Limb (tissue), 2 donors: ENCODE data around the gene RABGAP1L.
"Not testable (repeated sequence)": the region's sequence is repeated elsewhere in the genome, so short reads cannot be mapped to it uniquely, and the experiment has no call there.

Experiments used
- DNase-seq, 2 donors: peaks; one replicate each; pipeline ENCODE4 v3.0.0-alpha.2; 2016; ENCODE audit errors: extremely low spot score in 2 of 2

The RABGAP1L gene

DNA sequence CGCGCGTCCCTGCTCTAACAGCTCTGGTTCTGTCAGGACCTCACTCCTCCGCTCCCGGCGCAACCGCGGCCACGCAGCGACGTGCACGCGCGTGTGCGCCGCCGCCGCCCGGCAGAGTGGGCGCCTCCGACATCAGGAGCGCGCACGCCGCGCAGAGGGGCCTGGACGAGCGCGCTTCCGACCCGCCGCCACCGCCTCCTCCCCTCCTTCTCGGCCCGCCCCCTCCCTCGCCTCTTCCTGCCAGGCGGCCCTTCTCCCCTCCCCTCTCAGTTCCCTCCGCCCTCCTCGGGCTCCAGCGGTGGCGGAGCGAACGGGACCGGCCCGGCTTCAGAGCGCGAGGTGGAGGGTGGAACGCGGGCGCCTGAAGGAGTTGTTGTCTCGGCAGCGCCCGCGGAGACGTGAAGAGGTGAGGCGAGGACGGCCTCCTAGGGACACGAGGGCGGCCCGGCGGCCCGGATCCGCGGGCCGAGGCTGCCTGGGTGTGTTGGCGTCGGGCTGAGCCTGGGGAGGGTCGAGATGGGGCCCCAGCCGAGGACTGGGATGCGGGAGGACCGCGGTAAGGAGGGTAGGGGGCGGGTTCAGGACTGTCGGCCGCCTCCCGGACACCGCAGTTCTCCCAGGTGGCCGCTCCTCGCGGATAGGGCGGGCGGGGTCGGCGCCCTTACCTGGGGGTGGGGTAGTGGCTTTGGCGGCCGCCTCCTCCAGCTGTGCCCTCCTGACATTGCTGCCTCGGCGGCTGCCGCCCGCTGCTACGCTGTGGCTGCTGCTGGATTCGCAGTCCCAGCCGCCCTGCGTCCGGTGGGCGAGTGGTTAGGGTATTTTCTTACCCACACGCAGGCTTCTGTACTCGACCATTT is at the start of gene RABGAP1L:
Gene RABGAP1L, plus strand, starts transcription at position 269 of the 857 bp plus-strand sequence.
- DNase-seq, result peak; percentile 95 to 98

DNA sequence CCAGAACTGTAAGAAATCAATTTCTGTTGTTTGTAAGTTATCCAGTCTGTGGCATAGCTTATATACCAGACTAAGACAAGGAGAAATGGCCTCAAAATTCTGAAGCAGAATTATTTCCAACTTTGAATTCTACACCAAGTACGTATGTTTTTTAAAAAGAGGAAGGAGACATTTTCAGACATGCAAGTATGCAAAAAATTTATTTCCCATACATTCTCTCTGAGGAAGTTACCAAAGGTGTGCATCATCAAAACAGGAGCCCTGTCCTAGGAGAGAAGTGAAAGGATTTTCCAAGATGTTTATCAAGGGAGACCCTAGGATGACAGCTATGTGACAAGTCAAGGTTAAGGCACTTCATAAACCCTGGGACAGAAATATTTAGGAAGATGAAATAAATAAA is 49.3 kb upstream of the RABGAP1L start:
- DNase-seq, result no peak

DNA sequence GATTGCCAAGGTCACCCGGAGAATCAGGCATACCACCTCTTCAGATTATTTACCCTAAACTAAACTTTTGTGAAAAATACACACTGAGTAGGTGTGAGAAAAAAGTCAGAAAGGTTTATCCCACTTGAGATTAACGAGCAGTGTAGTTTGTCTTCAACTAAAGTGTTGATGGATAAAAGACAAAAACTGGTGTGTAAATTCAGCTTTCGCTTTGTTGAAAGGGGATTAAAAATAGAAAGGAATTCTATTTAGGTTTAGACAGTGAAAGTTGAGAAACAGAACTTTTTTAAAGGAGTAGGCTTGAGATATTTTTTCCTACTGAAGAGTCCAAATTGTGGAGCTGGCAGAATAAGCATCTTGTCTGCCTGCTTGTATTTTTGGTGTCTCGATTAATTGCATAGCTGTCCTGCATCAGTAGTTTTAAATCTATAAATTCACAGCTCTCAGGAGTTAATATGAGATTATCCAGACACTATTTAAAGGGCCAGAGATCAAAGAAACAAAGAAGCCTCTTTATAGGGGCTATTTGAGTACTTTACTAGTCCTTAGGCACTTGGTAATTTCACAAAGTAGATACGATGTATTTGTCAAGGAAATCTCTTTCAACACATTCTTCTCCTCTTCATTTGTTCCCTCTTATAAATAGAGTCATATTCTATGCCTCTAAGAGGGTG is 46.7 kb upstream of the RABGAP1L start:
- no peak for DNase-seq

DNA sequence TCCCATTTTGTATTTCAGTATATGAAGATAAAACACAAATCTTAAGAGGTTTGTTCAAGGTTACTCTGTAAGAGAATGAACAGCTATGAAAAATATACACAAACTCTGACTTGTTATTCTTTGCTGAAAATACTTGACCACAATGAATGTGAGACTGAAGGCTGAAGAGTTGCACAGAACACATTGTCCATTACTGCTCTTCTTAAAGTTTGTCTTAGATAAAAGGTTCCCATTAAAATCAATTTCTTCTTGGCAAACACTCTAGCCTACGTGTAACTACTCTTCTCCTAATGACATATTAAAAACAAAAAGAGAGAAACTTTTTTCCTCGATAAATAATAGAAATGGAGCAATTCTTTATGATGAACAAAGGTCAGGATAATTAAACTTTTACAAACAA is 45.2 kb upstream of the RABGAP1L start:
- DNase-seq, result no peak

DNA sequence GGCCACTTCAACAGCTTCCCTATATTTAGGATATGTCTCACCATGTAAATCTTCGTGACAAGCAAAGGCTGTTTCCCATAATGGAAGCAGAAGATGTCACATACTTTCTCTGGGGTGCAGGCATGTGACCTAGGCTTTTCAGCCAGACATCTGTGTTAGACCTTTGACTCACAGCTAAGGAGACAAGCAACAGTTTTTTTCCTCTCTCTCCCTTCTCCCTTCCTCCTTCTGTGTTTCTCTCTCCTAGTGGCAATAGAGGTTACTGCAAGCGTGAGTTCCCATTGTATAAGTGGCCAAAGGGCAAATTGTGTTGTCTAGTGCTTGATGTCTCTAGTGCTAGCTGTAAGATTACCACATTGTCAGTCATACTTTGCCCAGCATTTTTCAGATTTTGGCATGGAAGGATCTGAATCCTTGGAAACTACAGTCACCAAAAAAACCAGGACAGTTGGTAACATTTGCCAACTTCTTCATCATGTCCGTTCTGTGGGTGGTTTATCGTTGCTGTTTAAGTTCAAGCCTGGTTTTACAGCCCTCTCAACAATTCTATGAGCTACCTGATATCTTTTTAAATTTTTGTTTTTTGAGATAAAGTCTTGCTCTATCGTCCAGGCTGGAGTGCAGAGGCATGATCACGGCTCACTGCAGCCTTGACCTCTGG is 44.4 kb upstream of the RABGAP1L start:
- no peak for DNase-seq

DNA sequence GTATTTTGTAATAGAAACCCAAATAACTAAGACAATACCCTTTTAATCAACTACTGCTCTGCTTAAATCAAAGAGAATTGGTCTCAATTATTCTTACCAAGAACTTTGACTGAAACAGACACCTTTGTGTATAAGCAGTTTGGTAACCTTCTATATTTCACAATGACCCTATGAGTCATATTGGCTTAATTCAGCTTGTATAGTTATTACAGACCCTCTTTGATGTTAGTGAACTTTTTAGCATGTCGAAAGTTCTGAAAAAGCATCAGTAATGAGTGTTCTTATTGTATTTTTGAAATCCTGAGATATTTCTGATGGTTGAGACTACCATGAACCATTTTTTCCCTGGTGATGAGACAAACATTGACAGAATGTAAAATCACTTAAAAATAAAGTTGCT is 43.3 kb upstream of the RABGAP1L start:
- no peak for DNase-seq

DNA sequence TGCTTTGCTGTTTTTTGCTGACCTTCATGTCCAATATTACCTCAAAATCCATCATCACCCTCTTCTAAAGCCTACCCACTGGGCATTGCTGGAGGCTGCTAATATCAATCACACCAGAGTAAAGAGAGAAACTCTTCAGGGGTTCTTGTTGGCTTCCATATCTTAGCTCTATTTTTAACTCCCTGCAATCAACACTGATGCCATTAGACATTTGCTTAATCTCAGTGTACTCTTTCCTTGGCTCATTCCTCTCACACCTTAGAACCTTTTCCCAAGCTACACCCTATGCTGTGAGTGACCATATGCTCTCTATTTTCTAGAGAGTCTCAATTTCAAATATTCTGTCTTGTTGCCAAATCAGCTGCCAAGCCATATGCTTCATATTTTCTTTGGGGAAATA is 40.6 kb upstream of the RABGAP1L start:
- DNase-seq, result no peak

DNA sequence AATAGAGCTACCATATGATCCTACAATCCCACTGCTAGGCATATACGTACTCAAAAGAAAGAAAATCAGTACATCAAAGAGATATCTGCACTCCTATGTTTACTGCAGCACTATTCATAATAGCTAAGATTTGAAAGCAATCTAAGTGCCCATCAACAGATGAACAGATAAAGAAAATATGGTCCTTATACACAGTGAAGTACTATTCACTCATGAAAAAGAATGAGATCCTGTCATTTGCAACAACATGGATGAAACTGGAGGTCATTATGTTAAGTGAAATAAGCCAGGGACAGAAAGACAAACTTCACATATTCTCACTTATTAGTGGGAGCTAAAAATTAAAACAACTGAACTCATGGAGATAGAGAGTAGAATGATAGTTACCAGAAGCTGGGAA is 37.0 kb upstream of the RABGAP1L start:
- DNase-seq, result not testable (repeated sequence)

DNA sequence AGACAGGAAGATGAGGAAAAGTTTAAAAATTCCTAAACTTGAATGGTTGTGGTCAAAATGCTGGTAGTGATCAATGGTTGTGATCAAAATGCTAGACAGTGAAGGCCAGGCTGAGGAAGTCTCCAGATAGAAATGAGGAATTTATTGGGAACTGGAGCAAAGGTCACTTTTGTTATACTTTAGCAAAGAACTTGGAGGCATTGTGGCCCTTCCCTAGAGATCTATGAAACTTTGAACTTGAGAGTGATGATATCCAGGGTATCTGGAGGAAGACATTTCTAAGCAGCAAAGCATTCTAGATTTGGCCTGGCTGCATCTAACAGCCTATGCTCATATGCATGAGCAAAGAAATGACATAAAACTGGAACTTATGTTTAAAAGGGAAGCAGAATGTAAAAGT is 35.5 kb upstream of the RABGAP1L start:
- DNase-seq, result no peak

DNA sequence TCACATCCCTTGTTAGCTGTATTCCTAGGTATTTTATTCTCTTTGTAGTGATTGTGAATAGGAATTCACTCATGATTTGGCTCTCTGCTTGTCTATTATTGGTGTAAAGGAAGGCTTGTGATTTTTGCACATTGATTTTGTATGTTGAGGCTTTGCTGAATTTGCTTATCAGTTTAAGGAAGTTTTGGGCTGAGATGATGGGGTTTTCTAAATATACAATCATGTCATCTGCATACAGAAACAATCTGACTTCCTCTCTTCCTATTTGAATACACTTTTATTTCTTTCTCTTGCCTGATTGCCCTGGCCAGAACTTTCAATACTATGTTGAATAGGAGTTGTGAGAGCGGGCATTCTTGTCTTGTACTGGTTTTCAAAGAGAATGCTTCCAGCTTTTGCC is 32.1 kb upstream of the RABGAP1L start:
- not testable (repeated sequence) for DNase-seq

DNA sequence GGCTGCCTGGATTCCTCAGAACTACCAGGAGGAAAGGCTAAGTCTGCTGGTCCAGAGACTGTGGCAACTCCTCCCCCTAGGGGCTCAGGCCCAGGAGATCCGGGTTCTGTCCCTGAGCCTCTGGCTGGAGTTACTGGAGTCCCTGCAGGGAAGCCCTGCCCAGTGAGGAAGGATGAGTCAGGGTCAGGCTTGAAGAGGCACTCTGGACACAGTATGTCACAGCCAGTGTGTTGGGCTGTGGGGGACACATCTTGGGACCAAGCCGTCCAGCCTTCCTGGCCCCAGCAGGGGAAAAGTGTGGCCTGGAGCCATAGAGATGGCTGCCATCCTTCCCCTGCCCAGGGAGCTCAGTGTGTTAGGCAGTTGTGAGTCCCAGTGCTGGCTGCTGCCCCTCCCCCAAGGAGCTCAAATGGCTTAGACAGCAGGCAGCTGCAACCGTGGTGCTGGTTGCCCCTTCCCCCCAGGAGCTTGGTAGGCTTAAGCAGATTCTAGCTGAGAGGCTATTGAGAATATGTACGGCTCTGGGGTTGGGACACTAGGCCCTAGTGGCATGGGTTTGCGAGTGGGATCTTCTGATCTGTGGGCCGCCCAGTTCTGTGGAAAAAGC is 28.2 kb upstream of the RABGAP1L start:
- no peak for DNase-seq

DNA sequence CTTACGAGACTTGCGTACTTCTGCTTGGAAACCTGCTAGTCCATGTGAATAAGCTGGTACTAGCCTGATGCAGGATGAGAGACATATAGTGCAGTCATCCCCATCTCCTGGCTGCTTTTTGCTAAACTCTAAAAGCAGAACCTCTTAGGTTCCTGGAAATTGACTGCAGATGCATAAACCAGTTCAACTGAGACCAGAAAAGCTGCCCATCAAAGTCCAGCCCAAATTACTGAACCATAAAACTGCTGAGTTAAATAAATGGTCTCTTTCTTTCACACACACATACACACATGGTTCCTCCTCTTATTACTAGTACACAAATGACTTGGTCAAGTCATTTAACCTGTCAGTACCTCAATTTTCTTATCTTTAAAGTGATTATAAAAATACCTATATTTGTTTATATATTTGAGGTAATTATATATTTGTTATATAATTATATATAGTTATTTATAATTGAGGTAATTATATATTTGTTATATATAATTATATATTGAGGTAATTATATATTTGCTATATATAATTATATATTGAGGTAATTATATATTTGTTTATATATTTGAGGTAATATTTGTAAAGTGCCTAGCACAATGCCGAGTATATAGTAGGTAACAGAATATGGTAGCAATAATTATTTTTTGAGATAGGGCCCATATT is 25.2 kb upstream of the RABGAP1L start:
- DNase-seq, result no peak

DNA sequence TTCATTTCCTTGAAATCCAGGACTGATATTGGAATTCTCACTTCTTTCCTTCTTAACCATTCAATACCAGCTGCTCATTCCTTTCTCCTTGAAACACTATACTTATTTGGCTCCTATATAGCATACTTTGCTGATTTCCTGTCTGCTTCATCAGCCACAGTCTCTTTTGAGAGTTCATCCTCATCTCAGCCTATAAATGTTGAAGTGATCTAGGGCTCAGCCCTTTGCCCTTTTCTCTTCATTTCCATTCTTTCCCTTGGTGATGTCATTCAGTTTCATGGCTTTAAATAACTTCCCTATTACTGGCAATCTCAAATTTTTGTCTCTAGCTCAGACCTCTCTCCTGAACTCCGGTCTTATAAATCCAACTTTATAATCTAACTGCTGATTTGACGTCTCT is 24.1 kb upstream of the RABGAP1L start:
- no peak for DNase-seq

DNA sequence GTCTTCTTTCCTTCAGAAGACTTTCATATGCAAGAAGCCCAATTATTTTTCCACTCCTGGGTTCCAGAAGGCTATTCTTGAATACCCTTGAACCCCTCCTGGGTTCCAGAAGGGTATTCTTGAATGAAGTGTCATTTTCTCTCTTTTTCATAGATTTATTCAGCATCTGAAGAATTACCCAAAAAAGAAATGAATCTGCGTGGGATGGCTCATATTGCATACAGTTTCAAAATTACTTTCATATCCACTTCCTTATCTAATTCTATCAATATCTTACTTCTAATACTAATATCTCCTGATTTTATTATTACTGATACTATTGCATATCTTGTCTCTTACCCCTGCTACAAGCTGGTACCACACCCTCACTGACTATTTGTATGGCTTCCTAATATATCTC is 22.6 kb upstream of the RABGAP1L start:
- DNase-seq, result no peak

DNA sequence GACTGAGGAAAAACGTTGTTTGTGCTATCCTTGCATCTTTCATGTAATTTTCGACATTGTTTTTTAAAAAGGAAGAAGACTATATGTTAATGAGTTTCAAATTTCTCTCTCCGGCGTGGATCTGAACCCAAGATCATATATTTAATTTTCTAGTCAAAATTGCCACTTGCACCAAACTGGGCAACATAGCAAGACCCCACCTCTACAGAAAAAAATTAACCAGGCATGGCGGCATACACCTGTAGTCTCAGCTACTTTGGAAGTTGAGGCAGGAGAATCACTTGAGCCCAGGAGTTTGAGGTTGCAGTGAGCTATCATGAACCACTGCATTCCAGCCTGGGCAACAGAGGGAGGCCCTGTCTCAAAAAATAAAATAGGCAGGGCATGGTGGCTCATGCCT is 16.5 kb upstream of the RABGAP1L start:
- no peak for DNase-seq

DNA sequence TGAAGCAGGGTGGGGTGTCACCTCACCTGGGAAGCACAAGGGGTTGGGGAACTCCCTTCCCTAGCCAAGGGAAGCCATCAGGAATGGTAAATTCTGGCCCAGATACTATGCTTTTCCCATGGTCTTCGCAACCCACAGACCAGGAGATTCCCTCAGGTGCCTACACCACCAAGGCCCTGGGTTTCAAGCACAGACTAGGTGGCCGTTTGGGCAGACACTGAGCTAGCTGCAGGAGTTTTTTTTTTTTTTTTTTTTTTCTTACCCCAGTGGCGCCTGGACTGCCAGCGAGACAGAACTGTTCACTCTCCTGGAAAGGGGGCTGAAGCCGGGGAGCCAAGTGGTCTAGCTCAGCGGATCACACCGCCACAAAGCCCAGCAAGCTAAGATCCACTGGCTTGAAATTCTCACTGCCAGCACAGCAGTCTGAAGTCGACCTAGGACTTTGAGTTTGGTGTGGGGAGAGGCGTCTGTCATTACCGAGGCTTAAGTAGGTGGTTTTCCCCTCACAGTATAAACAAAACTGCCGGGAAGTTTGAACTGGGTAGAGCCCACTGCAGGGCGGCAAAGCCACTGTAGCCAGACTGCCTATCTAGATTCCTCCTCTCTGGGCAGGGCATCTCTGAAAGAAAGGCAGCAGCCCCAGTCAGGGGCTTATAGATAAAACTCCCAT is 15.5 kb upstream of the RABGAP1L start:
- not testable (repeated sequence) for DNase-seq

DNA sequence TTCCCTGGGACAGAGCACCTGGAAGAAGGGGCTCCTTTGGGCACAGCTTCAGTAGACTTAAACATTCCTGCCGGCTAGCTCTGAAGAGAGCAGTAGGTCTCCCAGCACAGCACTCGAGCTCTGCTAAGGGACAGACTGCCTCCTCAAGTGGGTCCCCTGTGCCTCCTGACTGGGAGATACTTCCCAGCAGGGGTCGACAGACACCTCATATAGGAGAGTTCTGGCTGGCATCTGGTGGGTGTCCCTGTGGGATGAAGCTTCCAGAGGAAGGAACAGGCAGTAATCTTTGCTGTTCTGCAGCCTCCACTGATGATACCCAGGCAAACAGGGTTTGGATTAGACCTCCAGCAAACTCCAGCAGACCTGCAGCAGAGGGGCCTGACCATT is 14.9 kb upstream of the RABGAP1L start:
- not testable (repeated sequence) for DNase-seq

DNA sequence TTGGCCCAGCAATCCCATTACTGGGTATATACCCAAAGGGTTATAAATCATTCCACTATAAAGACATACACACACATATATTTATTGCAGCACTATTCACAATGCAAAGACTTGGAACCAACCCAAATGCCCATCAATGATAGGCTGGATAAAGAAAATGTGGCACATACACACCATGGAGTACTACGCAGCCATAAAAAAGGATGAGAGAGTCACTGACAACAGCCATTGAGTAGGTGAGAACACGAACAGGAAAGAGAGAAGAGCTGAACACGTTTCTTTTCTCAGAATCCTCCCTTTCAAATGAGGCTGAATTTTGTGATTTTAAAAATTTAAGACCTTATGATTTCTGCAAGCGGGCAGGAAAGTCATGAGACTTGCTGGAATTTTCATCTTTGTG is 10.1 kb upstream of the RABGAP1L start:
- no peak for DNase-seq

DNA sequence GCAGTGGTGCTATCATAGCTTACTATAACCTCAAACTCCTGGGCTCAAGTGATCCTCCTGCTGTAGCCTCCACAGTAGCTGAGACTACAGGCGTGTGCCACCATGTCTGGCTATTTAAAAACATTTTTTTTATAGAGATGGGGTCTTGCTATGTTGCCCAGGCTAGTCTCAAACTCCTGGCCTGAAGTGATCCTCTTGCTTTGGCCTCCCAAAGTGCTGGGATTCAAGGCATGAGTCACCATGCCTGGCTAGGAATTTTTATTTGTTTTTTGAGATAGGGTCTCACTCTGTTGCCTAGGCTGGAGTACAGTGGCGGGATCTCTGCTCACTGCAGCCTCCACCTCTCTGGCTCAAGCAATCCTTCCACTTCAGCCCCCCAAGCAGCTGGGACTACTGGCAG is 8.8 kb upstream of the RABGAP1L start:
- DNase-seq, result no peak

DNA sequence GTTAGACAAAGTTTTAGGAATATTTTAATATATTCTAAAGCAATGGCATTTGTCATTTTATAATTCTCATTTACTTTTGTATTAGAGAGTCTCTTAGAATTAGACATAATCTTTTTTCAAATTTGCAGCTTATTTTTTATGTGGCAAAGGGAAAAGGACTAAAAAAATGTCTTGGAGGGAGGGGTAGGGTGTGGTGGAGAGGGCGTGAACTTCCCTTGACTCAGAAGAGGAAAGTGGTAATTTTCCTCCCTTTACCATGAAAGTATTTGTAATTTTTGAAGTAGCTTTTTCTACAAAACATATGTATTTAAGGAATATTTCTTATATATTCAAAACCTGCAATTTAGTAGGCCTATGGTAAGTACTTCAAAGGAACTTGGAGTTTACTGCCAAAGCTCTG is 6.9 kb upstream of the RABGAP1L start:
- no peak for DNase-seq
